Natural killer cell (primary cell): ENCODE data around the gene HAGHL. TPM values are rescaled to one million over a fixed set of nuclear protein-coding genes. Genes with fewer than 3 reads are reported as not detected.

ENCODE experiments used
- ATAC-seq, 3 donors: fragments of 150-1000 bp in 2 of 3; fragments of 200-7000 bp in 1 of 3; cut with Tn5 transposase; 1 replicate in 1 of 3; 2 replicates in 2 of 3; pipeline ENCODE4 v1.10.0; 2021; ENCODE audit warnings: mild to moderate bottlenecking in 2 of 3, moderate library complexity in 2 of 3
- DNase-seq, 2 donors: peaks; one replicate each; pipeline versions ENCODE4 v3.0.0 to v3.0.0-alpha.2; 2013 to 2021; ENCODE audit warnings: mixed read lengths in 1 of 2
- H3K27ac ChIP-seq: one replicate; pipeline ENCODE4 v1.5.1; 2013; ENCODE audit warnings: mild to moderate bottlenecking, low read length
- H3K27me3 ChIP-seq: one replicate; pipeline ENCODE4 v1.6.1; 2013; ENCODE audit warnings: low read length; ENCODE audit not compliant: control insufficient read depth, insufficient read depth
- H3K36me3 ChIP-seq: one replicate; pipeline ENCODE4 v1.6.1; 2013; ENCODE audit warnings: low read length; ENCODE audit not compliant: control insufficient read depth, insufficient read depth
- H3K4me1 ChIP-seq: one replicate; pipeline ENCODE4 v1.6.1; 2013; ENCODE audit warnings: low read length; ENCODE audit not compliant: control insufficient read depth, insufficient read depth
- H3K4me3 ChIP-seq: one replicate; pipeline ENCODE4 v1.5.1; 2013; ENCODE audit warnings: low read length
- H3K9me3 ChIP-seq: one replicate; pipeline ENCODE4 v1.6.1; 2013; ENCODE audit warnings: low read length; ENCODE audit not compliant: control insufficient read depth, insufficient read depth
- H3K27ac Mint-ChIP-seq, 2 donors: one replicate each; pipeline ENCODE4 v1.8.0; 2022; ENCODE audit warnings: mild to moderate bottlenecking in 2 of 2, mixed read lengths in 2 of 2, moderate library complexity in 1 of 2
- H3K27me3 Mint-ChIP-seq, 2 donors: one replicate each; pipeline ENCODE4 v1.8.0; 2022; ENCODE audit warnings: low read depth in 2 of 2, mixed read lengths in 2 of 2
- H3K36me3 Mint-ChIP-seq: one replicate; pipeline ENCODE4 v1.8.0; 2022; ENCODE audit warnings: mixed read lengths
- H3K4me1 Mint-ChIP-seq, 2 donors: one replicate each; pipeline ENCODE4 v1.8.0; 2022; ENCODE audit warnings: mixed read lengths in 2 of 2
- H3K4me3 Mint-ChIP-seq: one replicate; pipeline ENCODE4 v1.8.0; 2022; ENCODE audit warnings: mild to moderate bottlenecking, moderate library complexity, mixed read lengths
- H3K9me3 Mint-ChIP-seq, 2 donors: one replicate each; pipeline ENCODE4 v1.8.0; 2022; ENCODE audit warnings: mixed read lengths in 2 of 2
- WGBS: methylation state at CpG from one replicate; pipeline ENCODE4 v1.1.7; 2013; ENCODE audit warnings: missing lambda C conversion rate; ENCODE audit not compliant: insufficient coverage; 5-methylcytosine and 5-hydroxymethylcytosine counted together
- intact Hi-C: fragments of 100-400 bp; cut with micrococcal nuclease; formaldehyde crosslinking; loops from one replicate; pipeline ENCODE4 v1.14.2; 2022
- total RNA-seq, 4 donors: library from RNA; stranded (reverse); fragments of 120-200 nt in 1 of 4; gene quantifications; one replicate each; pipeline versions ENCODE4 v1.2.3 to v1.2.4, GENCODE V29; 2013 to 2022
- TF ChIP-seq, protein P1 (sequence below): fragments of 200-600 bp; IDR thresholded peaks from one replicate; pipeline ENCODE4 v1.8.0; 2022; ENCODE audit warnings: antibody characterized with exemption

Gene HAGHL
- total RNA-seq, 3 donors from 2014 or later (not counting 1 experiment from before 2014, with no cell fraction given), result 13.5 to 21.5 (median 15.7) TPM

DNA sequence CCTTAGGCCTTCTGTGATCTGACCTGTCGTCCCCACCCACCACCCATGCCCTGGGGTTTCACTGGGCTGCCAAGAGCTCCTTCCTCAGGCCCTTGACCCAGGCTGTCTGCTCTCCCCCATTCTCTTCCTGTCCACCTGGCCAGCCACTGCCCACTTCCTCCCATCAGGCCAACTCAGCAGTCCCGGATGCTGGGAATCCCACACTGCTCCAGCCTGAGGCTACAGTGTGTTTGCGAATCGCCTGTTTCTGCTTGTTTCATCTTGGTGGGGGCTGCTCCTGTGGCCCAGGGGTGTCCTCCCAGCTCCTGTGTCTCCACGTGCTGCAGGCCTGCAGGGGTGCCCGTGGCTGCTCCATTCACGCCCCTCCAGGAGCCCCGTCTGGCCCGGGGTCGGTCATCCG is 12.8 kb upstream of the HAGHL start:
- Mint-ChIP-seq H3K4me1 (peaks cover 0 to 12% of the 10 kb centered on the region in 2 donors), H3K27ac (no peak overlapping the region), H3K27me3 (peaks cover 0 to 4% of the 10 kb centered on the region in 2 donors), H3K9me3 (no peaks in the 10 kb centered on the region), H3K4me3 (no peak overlapping the region), H3K36me3 (no peaks in the 10 kb centered on the region)
- Histone ChIP-seq H3K9me3 (no peaks in the 10 kb centered on the region), H3K27me3 (peaks cover 17% of the 10 kb centered on the region), H3K36me3 (no peaks in the 10 kb centered on the region), H3K4me1 (peaks cover 19% of the 10 kb centered on the region), H3K4me3 (no peak overlapping the region), H3K27ac (no peak overlapping the region)
- 66% methylated on average over 11 of the region's 11 CpGs for WGBS
- TF ChIP-seq, protein P1, sequence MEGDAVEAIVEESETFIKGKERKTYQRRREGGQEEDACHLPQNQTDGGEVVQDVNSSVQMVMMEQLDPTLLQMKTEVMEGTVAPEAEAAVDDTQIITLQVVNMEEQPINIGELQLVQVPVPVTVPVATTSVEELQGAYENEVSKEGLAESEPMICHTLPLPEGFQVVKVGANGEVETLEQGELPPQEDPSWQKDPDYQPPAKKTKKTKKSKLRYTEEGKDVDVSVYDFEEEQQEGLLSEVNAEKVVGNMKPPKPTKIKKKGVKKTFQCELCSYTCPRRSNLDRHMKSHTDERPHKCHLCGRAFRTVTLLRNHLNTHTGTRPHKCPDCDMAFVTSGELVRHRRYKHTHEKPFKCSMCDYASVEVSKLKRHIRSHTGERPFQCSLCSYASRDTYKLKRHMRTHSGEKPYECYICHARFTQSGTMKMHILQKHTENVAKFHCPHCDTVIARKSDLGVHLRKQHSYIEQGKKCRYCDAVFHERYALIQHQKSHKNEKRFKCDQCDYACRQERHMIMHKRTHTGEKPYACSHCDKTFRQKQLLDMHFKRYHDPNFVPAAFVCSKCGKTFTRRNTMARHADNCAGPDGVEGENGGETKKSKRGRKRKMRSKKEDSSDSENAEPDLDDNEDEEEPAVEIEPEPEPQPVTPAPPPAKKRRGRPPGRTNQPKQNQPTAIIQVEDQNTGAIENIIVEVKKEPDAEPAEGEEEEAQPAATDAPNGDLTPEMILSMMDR, result no peak
- DNase-seq (no peak), ATAC-seq (no peak)
- intact Hi-C loops, result loop anchor here (2.0 to 10.0 kb wide), 2 partner anchors 27 to 341 kb away; partner anchors contain the start of gene CIAO3

DNA sequence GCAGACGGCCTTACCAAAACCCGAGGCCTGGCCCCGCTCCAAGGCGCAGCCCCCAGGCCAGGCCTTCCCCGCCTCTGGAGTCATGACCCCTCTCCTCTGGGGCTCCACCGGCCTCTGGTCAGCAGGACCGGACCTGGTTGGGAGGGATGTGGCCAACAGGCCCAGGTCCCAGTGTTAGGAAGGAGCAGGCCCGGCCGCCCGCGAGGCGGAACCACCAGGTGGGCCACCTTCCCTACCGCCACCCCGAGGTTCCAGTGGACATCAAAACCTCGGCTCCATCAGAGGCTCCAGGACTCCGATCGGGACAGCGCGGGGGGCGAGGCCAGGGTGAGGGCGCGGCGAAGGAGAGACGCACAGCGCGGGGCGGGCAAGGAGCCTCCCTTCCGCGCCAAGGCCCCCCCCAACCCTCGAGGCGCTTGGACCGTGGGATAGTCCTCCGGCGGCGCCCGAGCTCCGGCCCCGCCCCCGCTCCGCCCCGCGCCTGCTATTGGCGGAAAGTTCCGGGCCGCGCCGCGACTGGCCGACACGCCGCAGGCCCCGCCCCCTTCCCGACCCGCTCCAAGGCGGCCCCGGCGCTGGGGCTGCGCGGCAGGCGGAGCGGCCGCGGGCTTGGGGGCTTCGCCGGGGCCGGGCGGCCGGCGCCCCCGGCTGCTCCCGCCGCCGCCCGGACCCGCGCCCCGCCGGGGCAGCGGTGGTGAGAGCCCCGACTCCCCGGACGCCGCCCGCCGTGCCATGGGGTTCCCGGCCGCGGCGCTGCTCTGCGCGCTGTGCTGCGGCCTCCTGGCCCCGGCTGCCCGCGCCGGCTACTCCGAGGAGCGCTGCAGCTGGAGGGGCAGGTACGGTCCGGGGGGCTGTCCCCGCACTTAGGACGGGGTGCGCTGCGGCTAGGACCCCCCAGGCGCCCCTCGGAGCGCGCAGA is 12.1 kb upstream of the HAGHL start, which contains the start of gene METRN:
METRN (plus strand) TSS at position 561 of the 919 bp plus-strand sequence; CDS start at position 733, 172 bp downstream.
- TF ChIP-seq, protein P1, result no peak
- no peaks in the 10 kb centered on the region for H3K9me3 Mint-ChIP-seq
- peak; percentile 92 to 93 for DNase-seq
- Histone ChIP-seq H3K9me3 (no peaks in the 10 kb centered on the region), H3K27ac (no peak within 1 kb of the TSS), H3K4me1 (peaks cover 26% of the 10 kb centered on the region), H3K27me3 (peaks cover 15% of the 10 kb centered on the region), H3K36me3 (no peaks in the 10 kb centered on the region), H3K4me3 (peak within 1 kb of the TSS; percentile 16)
- WGBS, result 5% methylated on average over 108 of the region's 108 CpGs
- no peaks in the 10 kb centered on the region for H3K36me3 Mint-ChIP-seq
- no peak within 1 kb of the TSS for H3K27ac Mint-ChIP-seq
- ATAC-seq, result peak; percentile 92 to 94 (median 93)
- peaks cover 0 to 4% of the 10 kb centered on the region in 2 donors for H3K27me3 Mint-ChIP-seq
- intact Hi-C loops, result loop anchor here (2.0 to 10.0 kb wide), 2 partner anchors 26 to 340 kb away; partner anchors contain the start of gene CIAO3
- peaks cover 0 to 16% of the 10 kb centered on the region in 2 donors for H3K4me1 Mint-ChIP-seq
- peak within 1 kb of the TSS; percentile 72 for H3K4me3 Mint-ChIP-seq

DNA sequence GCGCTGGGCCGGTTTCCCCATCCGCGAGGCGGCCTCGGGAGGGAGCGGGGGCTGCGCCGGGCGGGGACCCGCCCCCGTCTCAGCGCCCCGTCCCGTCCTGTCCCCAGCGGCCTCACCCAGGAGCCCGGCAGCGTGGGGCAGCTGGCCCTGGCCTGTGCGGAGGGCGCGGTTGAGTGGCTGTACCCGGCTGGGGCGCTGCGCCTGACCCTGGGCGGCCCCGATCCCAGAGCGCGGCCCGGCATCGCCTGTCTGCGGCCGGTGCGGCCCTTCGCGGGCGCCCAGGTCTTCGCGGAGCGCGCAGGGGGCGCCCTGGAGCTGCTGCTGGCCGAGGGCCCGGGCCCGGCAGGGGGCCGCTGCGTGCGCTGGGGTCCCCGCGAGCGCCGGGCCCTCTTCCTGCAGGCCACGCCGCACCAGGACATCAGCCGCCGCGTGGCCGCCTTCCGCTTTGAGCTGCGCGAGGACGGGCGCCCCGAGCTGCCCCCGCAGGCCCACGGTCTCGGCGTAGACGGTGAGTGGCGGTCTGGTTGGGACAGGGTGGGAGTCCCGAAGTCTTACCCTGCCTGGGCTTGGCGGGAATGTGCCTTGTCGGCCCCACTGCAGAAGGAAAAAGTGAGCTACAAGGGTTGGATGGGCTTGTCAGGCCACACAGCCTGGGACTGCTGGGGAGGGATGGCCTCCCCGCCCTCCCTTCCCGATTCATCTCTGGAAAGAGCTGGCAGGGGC is 11.3 kb upstream of the HAGHL start:
- 3% methylated on average over 74 of the region's 74 CpGs for WGBS
- Histone ChIP-seq H3K27me3 (peaks cover 12% of the 10 kb centered on the region), H3K4me1 (peaks cover 34% of the 10 kb centered on the region), H3K9me3 (no peaks in the 10 kb centered on the region), H3K36me3 (no peaks in the 10 kb centered on the region), H3K27ac (no peak overlapping the region), H3K4me3 (no peak overlapping the region)
- TF ChIP-seq, protein P1, result no peak
- ATAC-seq (peak; percentile 1 to 12 (median 5)), DNase-seq (peak in 1 of 2 donors; percentile 47)
- H3K27me3 Mint-ChIP-seq, result peaks cover 0 to 4% of the 10 kb centered on the region in 2 donors
- no peaks in the 10 kb centered on the region for H3K36me3 Mint-ChIP-seq
- H3K4me3 Mint-ChIP-seq, result peak overlapping the region; percentile 72
- intact Hi-C loops, result loop anchor here (2.0 to 10.0 kb wide), 2 partner anchors 25 to 339 kb away; partner anchors contain the start of gene CIAO3
- H3K27ac Mint-ChIP-seq, result no peak overlapping the region
- H3K4me1 Mint-ChIP-seq, result peaks cover 0 to 23% of the 10 kb centered on the region in 2 donors
- no peaks in the 10 kb centered on the region for H3K9me3 Mint-ChIP-seq
